Measurements from ENCODE around the gene CNN1. TPM values are rescaled to one million over a fixed set of nuclear protein-coding genes. Genes with fewer than 3 reads are reported as not detected.

Gene CNN1
- total RNA-seq, 2 experiments from 2014 or later, result not detected

DNA sequence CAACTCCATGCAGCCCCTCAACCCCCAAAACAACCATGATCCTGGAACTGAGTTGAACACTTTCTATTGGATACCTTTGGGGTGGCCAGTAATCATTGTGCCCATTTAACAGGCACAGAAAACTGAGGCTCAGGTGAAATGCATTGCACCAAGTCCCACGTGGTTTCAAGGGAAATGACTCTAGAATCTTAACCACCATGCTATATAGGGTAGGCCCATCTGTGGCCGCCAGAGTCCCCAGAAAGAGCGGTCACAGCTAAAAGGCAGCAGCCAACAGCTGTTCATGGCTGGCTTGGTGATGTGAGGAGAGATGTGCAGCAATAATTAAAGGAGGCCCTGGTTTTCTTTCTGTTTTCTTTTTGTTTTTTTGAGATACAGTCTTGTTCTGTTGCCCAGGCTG, 2.6 kb downstream of the CNN1 start:
- ChIA-PET CTCF (no interaction called here), POLR2A (no interaction called here)
- H3K27ac Mint-ChIP-seq, result no peak overlapping the region
- no peaks in the 10 kb centered on the region for H3K4me1 Mint-ChIP-seq (ENCODE audit: low read depth)
- no peaks in the 10 kb centered on the region for H3K36me3 Mint-ChIP-seq (ENCODE audit: low read depth)
- Histone ChIP-seq H3K4me1 (ENCODE audit: insufficient read depth, low read length) (peaks cover 13% of the 10 kb centered on the region), H3K4me3 (ENCODE audit: low read length) (no peak overlapping the region), H3K36me3 (ENCODE audit: insufficient read depth, low read length) (no peaks in the 10 kb centered on the region), H3K27me3 (ENCODE audit: control insufficient read depth in 1 of 2, insufficient read depth in 2 of 2, low read length in 2 of 2) (peaks cover 17 to 23% of the 10 kb centered on the region in 2 experiments), H3K27ac (ENCODE audit: low read depth in 1 of 2, low read length in 2 of 2) (no peak overlapping the region), H3K9me3 (ENCODE audit: control insufficient read depth in 1 of 2, insufficient read depth in 1 of 2, low read length in 2 of 2) (peaks cover 0 to 6% of the 10 kb centered on the region in 2 experiments)
- peaks cover 28% of the 10 kb centered on the region for H3K27me3 Mint-ChIP-seq
- ATAC-seq (ENCODE audit: poor library complexity), result no peak
- intact Hi-C loops (cut with DNase I, micrococcal nuclease), result no loop called here
- H3K4me3 Mint-ChIP-seq, result no peak overlapping the region
- TF ChIP-seq, protein P1, sequence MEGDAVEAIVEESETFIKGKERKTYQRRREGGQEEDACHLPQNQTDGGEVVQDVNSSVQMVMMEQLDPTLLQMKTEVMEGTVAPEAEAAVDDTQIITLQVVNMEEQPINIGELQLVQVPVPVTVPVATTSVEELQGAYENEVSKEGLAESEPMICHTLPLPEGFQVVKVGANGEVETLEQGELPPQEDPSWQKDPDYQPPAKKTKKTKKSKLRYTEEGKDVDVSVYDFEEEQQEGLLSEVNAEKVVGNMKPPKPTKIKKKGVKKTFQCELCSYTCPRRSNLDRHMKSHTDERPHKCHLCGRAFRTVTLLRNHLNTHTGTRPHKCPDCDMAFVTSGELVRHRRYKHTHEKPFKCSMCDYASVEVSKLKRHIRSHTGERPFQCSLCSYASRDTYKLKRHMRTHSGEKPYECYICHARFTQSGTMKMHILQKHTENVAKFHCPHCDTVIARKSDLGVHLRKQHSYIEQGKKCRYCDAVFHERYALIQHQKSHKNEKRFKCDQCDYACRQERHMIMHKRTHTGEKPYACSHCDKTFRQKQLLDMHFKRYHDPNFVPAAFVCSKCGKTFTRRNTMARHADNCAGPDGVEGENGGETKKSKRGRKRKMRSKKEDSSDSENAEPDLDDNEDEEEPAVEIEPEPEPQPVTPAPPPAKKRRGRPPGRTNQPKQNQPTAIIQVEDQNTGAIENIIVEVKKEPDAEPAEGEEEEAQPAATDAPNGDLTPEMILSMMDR (IDR thresholded peaks at IDR 0.05), result no peak
- no peak for DNase-seq
- H3K9me3 Mint-ChIP-seq, result no peaks in the 10 kb centered on the region

DNA sequence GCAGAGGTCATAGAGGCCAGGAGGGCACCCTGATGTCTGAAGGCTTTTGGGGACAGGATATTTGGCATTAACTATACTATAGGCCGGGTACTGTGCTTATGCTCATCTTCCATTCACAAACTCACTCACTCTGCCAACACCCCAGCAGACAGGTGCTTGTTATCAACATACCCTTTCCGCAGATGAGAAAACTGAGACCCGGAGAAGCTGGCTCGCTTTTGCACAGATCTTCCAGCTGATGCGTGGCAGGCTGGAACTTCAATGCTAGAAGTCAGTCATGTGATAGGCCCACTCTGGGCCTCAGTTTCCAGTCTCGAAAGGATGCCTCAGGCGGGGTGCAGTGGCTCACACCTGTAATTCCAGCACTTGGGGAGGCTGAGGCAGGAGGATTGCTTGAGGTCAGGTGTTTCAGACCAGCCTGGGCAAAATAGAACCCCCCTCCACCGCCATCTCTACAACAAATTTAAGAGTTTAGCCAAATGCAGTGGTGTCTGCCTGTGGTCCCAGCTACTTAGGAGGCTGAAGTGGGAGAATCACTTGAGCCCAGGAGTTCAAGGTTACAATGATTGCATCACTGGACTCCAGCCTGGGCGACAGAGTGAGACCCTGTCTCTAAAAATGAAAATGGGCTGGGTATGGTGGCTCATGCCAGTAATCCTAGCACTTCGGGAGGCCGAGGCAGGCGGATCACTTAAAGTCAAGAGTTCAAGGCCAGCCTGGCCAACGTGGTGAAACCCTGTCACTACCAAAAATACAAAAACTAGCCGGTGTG, 9.5 kb downstream of the CNN1 start:
- no peaks in the 10 kb centered on the region for H3K9me3 ChIP-seq (ENCODE audit: control insufficient read depth in 1 of 2, insufficient read depth in 1 of 2, low read length in 2 of 2)
- Mint-ChIP-seq H3K9me3 (no peaks in the 10 kb centered on the region), H3K36me3 (ENCODE audit: low read depth) (no peaks in the 10 kb centered on the region), H3K4me3 (no peak overlapping the region), H3K4me1 (ENCODE audit: low read depth) (no peaks in the 10 kb centered on the region), H3K27me3 (peaks cover 5% of the 10 kb centered on the region), H3K27ac (no peak overlapping the region)
- POLR2A ChIA-PET, result no interaction called here
- TF ChIP-seq, protein P1 (IDR thresholded peaks at IDR 0.05), result no peak
- H3K4me3 ChIP-seq (ENCODE audit: low read length), result no peak overlapping the region
- no peaks in the 10 kb centered on the region for H3K27me3 ChIP-seq (ENCODE audit: control insufficient read depth in 1 of 2, insufficient read depth in 2 of 2, low read length in 2 of 2)
- no peaks in the 10 kb centered on the region for H3K4me1 ChIP-seq (ENCODE audit: insufficient read depth, low read length)
- DNase-seq (no peak), ATAC-seq (ENCODE audit: poor library complexity) (no peak)
- CTCF ChIA-PET, result no interaction called here
- peaks cover 12% of the 10 kb centered on the region for H3K36me3 ChIP-seq (ENCODE audit: insufficient read depth, low read length)
- H3K27ac ChIP-seq (ENCODE audit: low read depth in 1 of 2, low read length in 2 of 2), result no peak overlapping the region
- intact Hi-C loops (cut with DNase I, micrococcal nuclease), result no loop called here

DNA sequence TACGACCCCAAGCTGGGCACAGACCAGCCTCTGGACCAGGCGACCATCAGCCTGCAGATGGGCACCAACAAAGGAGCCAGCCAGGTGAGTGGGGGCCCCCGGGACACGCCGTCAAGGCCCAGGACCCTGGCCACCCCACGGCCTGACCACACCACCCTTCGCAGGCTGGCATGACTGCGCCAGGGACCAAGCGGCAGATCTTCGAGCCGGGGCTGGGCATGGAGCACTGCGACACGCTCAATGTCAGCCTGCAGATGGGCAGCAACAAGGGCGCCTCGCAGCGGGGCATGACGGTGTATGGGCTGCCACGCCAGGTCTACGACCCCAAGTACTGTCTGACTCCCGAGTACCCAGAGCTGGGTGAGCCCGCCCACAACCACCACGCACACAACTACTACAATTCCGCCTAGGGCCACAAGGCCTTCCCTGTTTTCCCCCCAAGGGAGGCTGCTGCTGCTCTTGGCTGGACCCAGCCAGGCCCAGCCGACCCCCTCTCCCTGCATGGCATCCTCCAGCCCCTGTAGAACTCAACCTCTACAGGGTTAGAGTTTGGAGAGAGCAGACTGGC, 10.8 kb downstream of the CNN1 start:
- H3K27ac Mint-ChIP-seq, result no peak overlapping the region
- TF ChIP-seq, protein P1 (IDR thresholded peaks at IDR 0.05), result no peak
- H3K27me3 Mint-ChIP-seq, result no peaks in the 10 kb centered on the region
- no peaks in the 10 kb centered on the region for H3K9me3 Mint-ChIP-seq
- ChIA-PET POLR2A (no interaction called here), CTCF (no interaction called here)
- ATAC-seq (ENCODE audit: poor library complexity) (no peak), DNase-seq (no peak)
- peaks cover 9% of the 10 kb centered on the region for H3K4me1 ChIP-seq (ENCODE audit: insufficient read depth, low read length)
- peaks cover 5% of the 10 kb centered on the region for H3K4me1 Mint-ChIP-seq (ENCODE audit: low read depth)
- H3K27me3 ChIP-seq (ENCODE audit: control insufficient read depth in 1 of 2, insufficient read depth in 2 of 2, low read length in 2 of 2), result no peaks in the 10 kb centered on the region
- peaks cover 11% of the 10 kb centered on the region for H3K36me3 Mint-ChIP-seq (ENCODE audit: low read depth)
- peaks cover 26% of the 10 kb centered on the region for H3K36me3 ChIP-seq (ENCODE audit: insufficient read depth, low read length)
- H3K4me3 ChIP-seq (ENCODE audit: low read length), result no peak overlapping the region
- H3K27ac ChIP-seq (ENCODE audit: low read depth in 1 of 2, low read length in 2 of 2), result no peak overlapping the region
- intact Hi-C loops (cut with DNase I, micrococcal nuclease), result no loop called here
- no peaks in the 10 kb centered on the region for H3K9me3 ChIP-seq (ENCODE audit: control insufficient read depth in 1 of 2, insufficient read depth in 1 of 2, low read length in 2 of 2)
- no peak overlapping the region for H3K4me3 Mint-ChIP-seq
